OCI-LY7 (cell line): ENCODE measurements around the gene DEPDC1B. TPM values are rescaled to one million over a fixed set of nuclear protein-coding genes. Genes with fewer than 3 reads are reported as not detected.
"Not testable (repeated sequence)": the region's sequence is repeated elsewhere in the genome, so short reads cannot be mapped to it uniquely, and the experiment has no call there.

ENCODE experiments used
- BruUV-seq: library from RNA; stranded (reverse); fragments of 400-500 nt; replicated peaks from 2 replicates; lab custom pipeline; 2021; lab: Mats Ljungman, UMichigan
- CTCF ChIA-PET: fragments of 300-600 bp; sonication (Branson Sonifier 250); formaldehyde crosslinking; loops from one replicate; lab custom pipeline; 2022; ENCODE audit warnings: antibody characterized with exemption; ENCODE audit not compliant: unreplicated experiment; lab: Charles Lee
- POLR2A ChIA-PET: fragments of 300-600 bp; sonication (Branson Sonifier 250); formaldehyde crosslinking; loops from one replicate; lab custom pipeline; 2022; ENCODE audit warnings: antibody characterized with exemption; lab: Charles Lee
- DNase-seq: peaks from one replicate; pipeline ENCODE4 v3.0.0-alpha.2; 2015; ENCODE audit warnings: low spot score
- H2AFZ ChIP-seq: fragments of 200-600 bp; sonication (generic), shearing (Covaris generic); 2 replicates; pipeline ENCODE4 v1.6.1; 2014; ENCODE audit warnings: mild to moderate bottlenecking, antibody characterized with exemption, low read length, moderate library complexity
- H3K27ac ChIP-seq: fragments of 200-600 bp; sonication (generic); 2 replicates; pipeline ENCODE4 v1.5.1; 2014; ENCODE audit warnings: mixed run types, low read depth, mild to moderate bottlenecking, moderate library complexity, low read length, inconsistent platforms; ENCODE audit not compliant: poor library complexity, severe bottlenecking
- H3K36me3 ChIP-seq: fragments of 200-600 bp; sonication (generic); 2 replicates; pipeline ENCODE4 v1.6.1; 2014; ENCODE audit warnings: mild to moderate bottlenecking, antibody characterized with exemption, low read length, moderate library complexity, mixed read lengths; ENCODE audit not compliant: insufficient read depth
- H3K4me1 ChIP-seq: fragments of 200-600 bp; sonication (generic); 2 replicates; pipeline ENCODE4 v1.5.1; 2014; ENCODE audit warnings: mild to moderate bottlenecking, low read length; ENCODE audit not compliant: insufficient read depth, poor library complexity, severe bottlenecking
- H3K4me2 ChIP-seq: fragments of 200-600 bp; sonication (generic); 2 replicates; pipeline ENCODE4 v1.6.1; 2014; ENCODE audit warnings: mild to moderate bottlenecking, low read length
- H3K4me3 ChIP-seq: fragments of 200-600 bp; sonication (generic); 2 replicates; pipeline ENCODE4 v1.5.1; 2014; ENCODE audit warnings: mild to moderate bottlenecking, low read depth, low read length; ENCODE audit not compliant: poor library complexity, severe bottlenecking
- H3K79me2 ChIP-seq: fragments of 200-600 bp; sonication (generic); 2 replicates; pipeline ENCODE4 v1.6.1; 2016; ENCODE audit warnings: low read depth, mild to moderate bottlenecking, low read length, moderate library complexity, mixed read lengths; ENCODE audit not compliant: insufficient read depth
- H3K9me2 ChIP-seq: fragments of 200-600 bp; sonication (generic); 2 replicates; pipeline ENCODE4 v1.6.1; 2016; ENCODE audit warnings: mild to moderate bottlenecking, low read length, mixed read lengths; ENCODE audit not compliant: insufficient read depth
- H3K9me3 ChIP-seq: fragments of 200-600 bp; sonication (generic); 2 replicates; pipeline ENCODE4 v1.6.1; 2014; ENCODE audit warnings: mild to moderate bottlenecking, mixed run types, low read length, mixed read lengths
- H4K20me1 ChIP-seq: fragments of 200-600 bp; sonication (generic); 2 replicates; pipeline ENCODE4 v1.6.1; 2014; ENCODE audit warnings: mild to moderate bottlenecking, antibody characterized with exemption, low read length, moderate library complexity, mixed read lengths; ENCODE audit not compliant: insufficient read depth
- EZH2phosphoT487 ChIP-seq: fragments of 200-600 bp; sonication (generic); IDR thresholded peaks from 2 replicates; pipeline ENCODE4 v1.6.1; 2018; ENCODE audit warnings: low read depth, borderline replicate concordance, mild to moderate bottlenecking, mixed run types, antibody characterized with exemption, low read length, moderate library complexity, mixed read lengths
- intact Hi-C: fragments of 100-400 bp; cut with micrococcal nuclease; formaldehyde crosslinking; loops from one replicate; pipeline ENCODE4 v1.10.0; 2022; ENCODE audit not compliant: unreplicated experiment
- total RNA-seq, 2 experiments: library from RNA; depleted of rRNA in 1 of 2; stranded (reverse); fragments of >200 nt in 1 of 2; shearing (Covaris generic) in 1 of 2; gene quantifications; 2 replicates each; pipeline ENCODE4 v1.2.3, GENCODE V29; 2014 to 2022
- TF ChIP-seq, protein P1 (sequence below): fragments of 200-600 bp; sonication (generic); conservative IDR thresholded peaks from 2 replicates; pipeline ENCODE4 v1.5.1; 2014; ENCODE audit warnings: mild to moderate bottlenecking, antibody characterized with exemption, low read length, moderate library complexity, mixed read lengths

Gene DEPDC1B
- total RNA-seq, 2 experiments from 2014 or later = 43.7 to 47.6 TPM

DNA sequence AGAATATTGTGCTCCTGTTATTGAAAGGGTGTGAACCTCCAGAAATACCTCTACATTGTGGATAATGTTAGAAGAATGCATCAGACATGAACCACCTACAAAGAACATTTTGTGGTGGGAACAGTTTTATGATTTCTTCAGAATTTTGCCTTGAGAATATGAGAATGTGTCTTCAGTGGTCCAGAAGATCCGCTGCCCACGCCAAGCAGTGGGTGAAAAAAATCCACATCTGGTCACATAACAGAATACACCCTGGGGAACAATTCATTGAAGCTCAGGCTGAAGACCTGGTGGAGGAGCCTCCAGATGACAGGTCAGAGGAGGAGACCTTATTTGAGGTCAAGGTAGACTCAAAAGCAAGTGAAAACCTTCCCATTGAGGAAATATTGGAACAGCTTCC lies 69.1 kb downstream of the DEPDC1B start:
- ChIA-PET CTCF (no interaction called here), POLR2A (no interaction called here)

GRCh38 chr5:60630179-60630578 lies 69.8 kb downstream of the DEPDC1B start:
- Histone ChIP-seq H3K9me3 (no peaks in the 10 kb centered on the region), H3K36me3 (peaks cover 62% of the 10 kb centered on the region), H2AFZ (no peak overlapping the region), H3K27ac (no peak overlapping the region), H3K4me3 (no peak overlapping the region), H3K9me2 (no peaks in the 10 kb centered on the region), H3K4me2 (no peak overlapping the region), H3K4me1 (no peaks in the 10 kb centered on the region), H4K20me1 (no peaks in the 10 kb centered on the region), H3K79me2 (no peaks in the 10 kb centered on the region)
- ChIA-PET POLR2A (no interaction called here), CTCF (no interaction called here)
- DNase-seq = no peak
- intact Hi-C loops = no loop called here
- BruUV-seq = no TSS peak
- no peak for TF ChIP-seq EZH2phosphoT487
- TF ChIP-seq, protein P1, sequence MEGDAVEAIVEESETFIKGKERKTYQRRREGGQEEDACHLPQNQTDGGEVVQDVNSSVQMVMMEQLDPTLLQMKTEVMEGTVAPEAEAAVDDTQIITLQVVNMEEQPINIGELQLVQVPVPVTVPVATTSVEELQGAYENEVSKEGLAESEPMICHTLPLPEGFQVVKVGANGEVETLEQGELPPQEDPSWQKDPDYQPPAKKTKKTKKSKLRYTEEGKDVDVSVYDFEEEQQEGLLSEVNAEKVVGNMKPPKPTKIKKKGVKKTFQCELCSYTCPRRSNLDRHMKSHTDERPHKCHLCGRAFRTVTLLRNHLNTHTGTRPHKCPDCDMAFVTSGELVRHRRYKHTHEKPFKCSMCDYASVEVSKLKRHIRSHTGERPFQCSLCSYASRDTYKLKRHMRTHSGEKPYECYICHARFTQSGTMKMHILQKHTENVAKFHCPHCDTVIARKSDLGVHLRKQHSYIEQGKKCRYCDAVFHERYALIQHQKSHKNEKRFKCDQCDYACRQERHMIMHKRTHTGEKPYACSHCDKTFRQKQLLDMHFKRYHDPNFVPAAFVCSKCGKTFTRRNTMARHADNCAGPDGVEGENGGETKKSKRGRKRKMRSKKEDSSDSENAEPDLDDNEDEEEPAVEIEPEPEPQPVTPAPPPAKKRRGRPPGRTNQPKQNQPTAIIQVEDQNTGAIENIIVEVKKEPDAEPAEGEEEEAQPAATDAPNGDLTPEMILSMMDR = no peak

More for the DNA sequence above, 69.1 kb downstream of the DEPDC1B start:
- BruUV-seq = no TSS peak
- Histone ChIP-seq H2AFZ (no peak overlapping the region), H3K9me2 (no peaks in the 10 kb centered on the region), H3K4me3 (no peak overlapping the region), H3K4me2 (no peak overlapping the region), H3K36me3 (peaks cover 66% of the 10 kb centered on the region), H3K27ac (no peak overlapping the region), H3K79me2 (no peaks in the 10 kb centered on the region), H4K20me1 (no peaks in the 10 kb centered on the region), H3K9me3 (no peaks in the 10 kb centered on the region), H3K4me1 (no peaks in the 10 kb centered on the region)
- TF ChIP-seq, protein P1 = no peak
- TF ChIP-seq EZH2phosphoT487 = no peak
- intact Hi-C loops = no loop called here
- no peak for DNase-seq

- H3K27ac ChIP-seq, H3K79me2 ChIP-seq, H3K4me2 ChIP-seq, H3K4me1 ChIP-seq, H2AFZ ChIP-seq, CTCF ChIA-PET, DNase-seq, H4K20me1 ChIP-seq, H3K9me2 ChIP-seq, H3K4me3 ChIP-seq, H3K9me3 ChIP-seq, BruUV-seq: not testable (repeated sequence)
- intact Hi-C loops = loop anchor here (2.0 kb wide), 1 partner anchor 38 kb away; no protein-coding TSS in a partner anchor
- POLR2A ChIA-PET = interaction anchor here (0.6 kb wide), 1 partner anchor 400 kb away, joined by 9 read pairs; no protein-coding TSS in a partner anchor
- peaks cover 15% of the 10 kb centered on the region for H3K36me3 ChIP-seq
Measured at GRCh38 chr5:60624875-60625274, 75.1 kb downstream of the DEPDC1B start.

- H3K4me1 ChIP-seq, DNase-seq, H3K4me3 ChIP-seq, BruUV-seq, intact Hi-C loops, H3K27ac ChIP-seq, H3K9me2 ChIP-seq, H3K4me2 ChIP-seq, H3K36me3 ChIP-seq, POLR2A ChIA-PET, H4K20me1 ChIP-seq, H2AFZ ChIP-seq, H3K79me2 ChIP-seq, H3K9me3 ChIP-seq, CTCF ChIA-PET: not testable (repeated sequence)
Measured at GRCh38 chr5:60620752-60621151, 79.2 kb downstream of the DEPDC1B start.
